HepG2 (cell line): ENCODE data around the gene FALEC. TPM values are rescaled to one million over a fixed set of nuclear protein-coding genes. Genes with fewer than 3 reads are reported as not detected.

Experiments
- AGO2 ChIP-seq: fragments of 200-400 bp; formaldehyde crosslinking; optimal IDR thresholded peaks from 2 replicates; pipeline ENCODE3; 2017; ENCODE audit warnings: mild to moderate bottlenecking, low read depth, low read length, moderate library complexity
- GABPB1 ChIP-seq: IDR thresholded peaks from 2 replicates; pipeline ENCODE4 v1.6.1; 2016; ENCODE audit warnings: mild to moderate bottlenecking, missing genetic modification reagents, moderate library complexity, missing compliant biosample characterization
- GATAD1 ChIP-seq: IDR thresholded peaks from 2 replicates; pipeline ENCODE4 v1.6.1; 2016; ENCODE audit warnings: missing genetic modification reagents, missing compliant biosample characterization
- HOXA3 ChIP-seq: sonication (generic); formaldehyde crosslinking; IDR thresholded peaks from 2 replicates; pipeline ENCODE4 v1.5.0; 2020; ENCODE audit warnings: missing genetic modification reagents
- PITX1 ChIP-seq: sonication (generic); formaldehyde crosslinking; IDR thresholded peaks from 2 replicates; pipeline ENCODE4 v1.5.1; 2020; ENCODE audit warnings: mild to moderate bottlenecking, missing genetic modification reagents
- SALL1 ChIP-seq: sonication (generic); formaldehyde crosslinking; IDR thresholded peaks from 2 replicates; pipeline ENCODE4 v1.8.0; 2022; ENCODE audit warnings: mild to moderate bottlenecking, missing genetic modification reagents
- SMARCE1 ChIP-seq: fragments of 450-650 bp; IDR thresholded peaks from 2 replicates; pipeline ENCODE4 v1.6.1; 2017; ENCODE audit warnings: borderline replicate concordance
- THAP11 ChIP-seq: IDR thresholded peaks from 2 replicates; pipeline ENCODE4 v1.6.1; 2016; ENCODE audit warnings: missing biosample characterization, missing genetic modification reagents
- ZNF557 ChIP-seq: sonication (generic); formaldehyde crosslinking; IDR thresholded peaks from 2 replicates; pipeline ENCODE4 v1.4.0; 2020; ENCODE audit warnings: missing genetic modification reagents
- ZNF652 ChIP-seq: IDR thresholded peaks from 2 replicates; pipeline ENCODE4 v1.6.1; 2016; ENCODE audit warnings: low read depth, borderline replicate concordance
- ZSCAN25 ChIP-seq: sonication (generic); formaldehyde crosslinking; IDR thresholded peaks from 2 replicates; pipeline ENCODE4 v1.8.0; 2022; ENCODE audit warnings: mild to moderate bottlenecking, missing genetic modification reagents
- polyA plus RNA-seq, 8 experiments: library from polyadenylated mRNA; depleted of rRNA in 3 of 8; stranded (reverse) in 7 of 8; unstranded in 1 of 8; fragments of >200 nt; fragmentation: Illumina TruSeq in 4 of 8; extraction: Trizol in 4 of 8; gene quantifications; 2 replicates each; pipeline versions ENCODE4 v1.2.1 to v1.2.3, GENCODE V29; 2011 to 2016; ENCODE audit warnings: low read depth in 4 of 8, missing spikeins in 1 of 8, mixed read lengths in 1 of 8; ENCODE audit not compliant: insufficient read depth in 1 of 8
- total RNA-seq, 5 experiments: library from RNA; depleted of rRNA; stranded (reverse); fragments of >200 nt; fragmentation: Illumina TruSeq; extraction: Trizol; gene quantifications; 2 replicates each; pipeline ENCODE4 v1.2.3, GENCODE V29; 2016; ENCODE audit warnings: low read depth in 1 of 5
- TF ChIP-seq, protein P1 (sequence below): sonication (generic); formaldehyde crosslinking; IDR thresholded peaks from 2 replicates; pipeline ENCODE4 v1.9.0; 2022; ENCODE audit warnings: missing genetic modification reagents, mild to moderate bottlenecking, borderline replicate concordance
- TF ChIP-seq, protein P2 (sequence below): sonication (generic); formaldehyde crosslinking; IDR thresholded peaks from 2 replicates; pipeline ENCODE4 v1.8.0; 2022; ENCODE audit warnings: mild to moderate bottlenecking, missing genetic modification reagents
- TF ChIP-seq, protein P3 (sequence below): sonication (generic); formaldehyde crosslinking; IDR thresholded peaks from 2 replicates; pipeline ENCODE4 v1.5.0; 2020; ENCODE audit warnings: mild to moderate bottlenecking, missing genetic modification reagents, moderate library complexity
- TF ChIP-seq, protein P4 (sequence below): sonication (generic); formaldehyde crosslinking; IDR thresholded peaks from 2 replicates; pipeline ENCODE4 v1.8.1; 2023; ENCODE audit warnings: mild to moderate bottlenecking, missing genetic modification reagents
- TF ChIP-seq, protein P5 (sequence below): IDR thresholded peaks from 2 replicates; pipeline ENCODE4 v1.6.1; 2012; ENCODE audit warnings: low read depth, low read length, improper control_type of control experiment
- TF ChIP-seq, protein P6 (sequence below): sonication (generic); formaldehyde crosslinking; IDR thresholded peaks from 2 replicates; pipeline ENCODE4 v1.4.0; 2020; ENCODE audit warnings: mild to moderate bottlenecking, missing genetic modification reagents

The FALEC gene
- total and polyA plus RNA-seq, 2 of the 13 experiments (the other 11 are each of a cell fraction or from before 2014, with no cell fraction given): 0.33 to 0.71 TPM

GRCh38 chr1:150548632-150549495 is 33.3 kb downstream of the FALEC start, which contains the start of gene ADAMTSL4 (continued):
- TF ChIP-seq ZSCAN25 (0 out of 2 replicates have a peak, but pooled peaks have one; percentile 62), SMARCE1 (no peak), PITX1 (CRISPR knock-in tag) (no peak), GABPB1 (peak; percentile 56; the same call in 1 of the 2 replicates), AGO2 (peak; percentile 48), SALL1 (CRISPR knock-in tag) (peak; percentile 44; the same call in 1 of the 2 replicates), THAP11 (CRISPR knock-in tag) (0 out of 2 replicates have a peak, but pooled peaks have one; percentile 24), ZNF557 (CRISPR knock-in tag) (no peak), ZNF652 (peak; percentile 74), HOXA3 (CRISPR knock-in tag) (peak; percentile 69), GATAD1 (CRISPR knock-in tag) (0 out of 2 replicates have a peak, but pooled peaks have one; percentile 41)
- TF ChIP-seq, protein P1, sequence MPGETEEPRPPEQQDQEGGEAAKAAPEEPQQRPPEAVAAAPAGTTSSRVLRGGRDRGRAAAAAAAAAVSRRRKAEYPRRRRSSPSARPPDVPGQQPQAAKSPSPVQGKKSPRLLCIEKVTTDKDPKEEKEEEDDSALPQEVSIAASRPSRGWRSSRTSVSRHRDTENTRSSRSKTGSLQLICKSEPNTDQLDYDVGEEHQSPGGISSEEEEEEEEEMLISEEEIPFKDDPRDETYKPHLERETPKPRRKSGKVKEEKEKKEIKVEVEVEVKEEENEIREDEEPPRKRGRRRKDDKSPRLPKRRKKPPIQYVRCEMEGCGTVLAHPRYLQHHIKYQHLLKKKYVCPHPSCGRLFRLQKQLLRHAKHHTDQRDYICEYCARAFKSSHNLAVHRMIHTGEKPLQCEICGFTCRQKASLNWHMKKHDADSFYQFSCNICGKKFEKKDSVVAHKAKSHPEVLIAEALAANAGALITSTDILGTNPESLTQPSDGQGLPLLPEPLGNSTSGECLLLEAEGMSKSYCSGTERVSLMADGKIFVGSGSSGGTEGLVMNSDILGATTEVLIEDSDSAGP: peak; percentile 13; the same call in 1 of the 2 replicates
- TF ChIP-seq, protein P2, sequence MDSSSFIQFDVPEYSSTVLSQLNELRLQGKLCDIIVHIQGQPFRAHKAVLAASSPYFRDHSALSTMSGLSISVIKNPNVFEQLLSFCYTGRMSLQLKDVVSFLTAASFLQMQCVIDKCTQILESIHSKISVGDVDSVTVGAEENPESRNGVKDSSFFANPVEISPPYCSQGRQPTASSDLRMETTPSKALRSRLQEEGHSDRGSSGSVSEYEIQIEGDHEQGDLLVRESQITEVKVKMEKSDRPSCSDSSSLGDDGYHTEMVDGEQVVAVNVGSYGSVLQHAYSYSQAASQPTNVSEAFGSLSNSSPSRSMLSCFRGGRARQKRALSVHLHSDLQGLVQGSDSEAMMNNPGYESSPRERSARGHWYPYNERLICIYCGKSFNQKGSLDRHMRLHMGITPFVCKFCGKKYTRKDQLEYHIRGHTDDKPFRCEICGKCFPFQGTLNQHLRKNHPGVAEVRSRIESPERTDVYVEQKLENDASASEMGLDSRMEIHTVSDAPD (CRISPR knock-in tag): no peak
- TF ChIP-seq, protein P3, sequence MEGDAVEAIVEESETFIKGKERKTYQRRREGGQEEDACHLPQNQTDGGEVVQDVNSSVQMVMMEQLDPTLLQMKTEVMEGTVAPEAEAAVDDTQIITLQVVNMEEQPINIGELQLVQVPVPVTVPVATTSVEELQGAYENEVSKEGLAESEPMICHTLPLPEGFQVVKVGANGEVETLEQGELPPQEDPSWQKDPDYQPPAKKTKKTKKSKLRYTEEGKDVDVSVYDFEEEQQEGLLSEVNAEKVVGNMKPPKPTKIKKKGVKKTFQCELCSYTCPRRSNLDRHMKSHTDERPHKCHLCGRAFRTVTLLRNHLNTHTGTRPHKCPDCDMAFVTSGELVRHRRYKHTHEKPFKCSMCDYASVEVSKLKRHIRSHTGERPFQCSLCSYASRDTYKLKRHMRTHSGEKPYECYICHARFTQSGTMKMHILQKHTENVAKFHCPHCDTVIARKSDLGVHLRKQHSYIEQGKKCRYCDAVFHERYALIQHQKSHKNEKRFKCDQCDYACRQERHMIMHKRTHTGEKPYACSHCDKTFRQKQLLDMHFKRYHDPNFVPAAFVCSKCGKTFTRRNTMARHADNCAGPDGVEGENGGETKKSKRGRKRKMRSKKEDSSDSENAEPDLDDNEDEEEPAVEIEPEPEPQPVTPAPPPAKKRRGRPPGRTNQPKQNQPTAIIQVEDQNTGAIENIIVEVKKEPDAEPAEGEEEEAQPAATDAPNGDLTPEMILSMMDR: peak; percentile 30; the same call in 1 of the 2 replicates
- TF ChIP-seq, protein P4, sequence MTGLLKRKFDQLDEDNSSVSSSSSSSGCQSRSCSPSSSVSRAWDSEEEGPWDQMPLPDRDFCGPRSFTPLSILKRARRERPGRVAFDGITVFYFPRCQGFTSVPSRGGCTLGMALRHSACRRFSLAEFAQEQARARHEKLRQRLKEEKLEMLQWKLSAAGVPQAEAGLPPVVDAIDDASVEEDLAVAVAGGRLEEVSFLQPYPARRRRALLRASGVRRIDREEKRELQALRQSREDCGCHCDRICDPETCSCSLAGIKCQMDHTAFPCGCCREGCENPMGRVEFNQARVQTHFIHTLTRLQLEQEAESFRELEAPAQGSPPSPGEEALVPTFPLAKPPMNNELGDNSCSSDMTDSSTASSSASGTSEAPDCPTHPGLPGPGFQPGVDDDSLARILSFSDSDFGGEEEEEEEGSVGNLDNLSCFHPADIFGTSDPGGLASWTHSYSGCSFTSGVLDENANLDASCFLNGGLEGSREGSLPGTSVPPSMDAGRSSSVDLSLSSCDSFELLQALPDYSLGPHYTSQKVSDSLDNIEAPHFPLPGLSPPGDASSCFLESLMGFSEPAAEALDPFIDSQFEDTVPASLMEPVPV: 0 out of 2 replicates have a peak, but pooled peaks have one; percentile 16
- TF ChIP-seq, protein P5, sequence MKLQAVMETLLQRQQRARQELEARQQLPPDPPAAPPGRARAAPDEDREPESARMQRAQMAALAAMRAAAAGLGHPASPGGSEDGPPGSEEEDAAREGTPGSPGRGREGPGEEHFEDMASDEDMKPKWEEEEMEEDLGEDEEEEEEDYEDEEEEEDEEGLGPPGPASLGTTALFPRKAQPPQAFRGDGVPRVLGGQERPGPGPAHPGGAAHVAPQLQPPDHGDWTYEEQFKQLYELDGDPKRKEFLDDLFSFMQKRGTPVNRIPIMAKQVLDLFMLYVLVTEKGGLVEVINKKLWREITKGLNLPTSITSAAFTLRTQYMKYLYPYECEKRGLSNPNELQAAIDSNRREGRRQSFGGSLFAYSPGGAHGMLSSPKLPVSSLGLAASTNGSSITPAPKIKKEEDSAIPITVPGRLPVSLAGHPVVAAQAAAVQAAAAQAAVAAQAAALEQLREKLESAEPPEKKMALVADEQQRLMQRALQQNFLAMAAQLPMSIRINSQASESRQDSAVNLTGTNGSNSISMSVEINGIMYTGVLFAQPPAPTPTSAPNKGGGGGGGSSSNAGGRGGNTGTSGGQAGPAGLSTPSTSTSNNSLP: no peak
- TF ChIP-seq, protein P6, sequence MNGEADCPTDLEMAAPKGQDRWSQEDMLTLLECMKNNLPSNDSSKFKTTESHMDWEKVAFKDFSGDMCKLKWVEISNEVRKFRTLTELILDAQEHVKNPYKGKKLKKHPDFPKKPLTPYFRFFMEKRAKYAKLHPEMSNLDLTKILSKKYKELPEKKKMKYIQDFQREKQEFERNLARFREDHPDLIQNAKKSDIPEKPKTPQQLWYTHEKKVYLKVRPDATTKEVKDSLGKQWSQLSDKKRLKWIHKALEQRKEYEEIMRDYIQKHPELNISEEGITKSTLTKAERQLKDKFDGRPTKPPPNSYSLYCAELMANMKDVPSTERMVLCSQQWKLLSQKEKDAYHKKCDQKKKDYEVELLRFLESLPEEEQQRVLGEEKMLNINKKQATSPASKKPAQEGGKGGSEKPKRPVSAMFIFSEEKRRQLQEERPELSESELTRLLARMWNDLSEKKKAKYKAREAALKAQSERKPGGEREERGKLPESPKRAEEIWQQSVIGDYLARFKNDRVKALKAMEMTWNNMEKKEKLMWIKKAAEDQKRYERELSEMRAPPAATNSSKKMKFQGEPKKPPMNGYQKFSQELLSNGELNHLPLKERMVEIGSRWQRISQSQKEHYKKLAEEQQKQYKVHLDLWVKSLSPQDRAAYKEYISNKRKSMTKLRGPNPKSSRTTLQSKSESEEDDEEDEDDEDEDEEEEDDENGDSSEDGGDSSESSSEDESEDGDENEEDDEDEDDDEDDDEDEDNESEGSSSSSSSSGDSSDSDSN: peak; percentile 98
